Activated naive CD8-positive, alpha-beta T cell treated with anti-CD3 and anti-CD28 coated beads for 36 hours (primary cell): ENCODE results near the gene VAV1. TPM values are rescaled to one million over a fixed set of nuclear protein-coding genes. Genes with fewer than 3 reads are reported as not detected.
A peak's percentile ranks its signal among the peaks of the same experiment; 100 is the strongest.

ENCODE experiments used
- DNase-seq: peaks from one replicate; pipeline ENCODE4 v3.0.0; 2021
- H3K27ac Mint-ChIP-seq: one replicate; pipeline ENCODE4 v1.8.0; 2022; ENCODE audit warnings: mild to moderate bottlenecking, moderate library complexity, mixed read lengths
- H3K27me3 Mint-ChIP-seq: one replicate; pipeline ENCODE4 v1.8.0; 2022; ENCODE audit warnings: mild to moderate bottlenecking, mixed read lengths
- H3K36me3 Mint-ChIP-seq: one replicate; pipeline ENCODE4 v1.8.0; 2021; ENCODE audit warnings: mild to moderate bottlenecking, mixed read lengths
- H3K4me1 Mint-ChIP-seq: one replicate; pipeline ENCODE4 v1.8.0; 2021; ENCODE audit warnings: mixed read lengths
- H3K4me3 Mint-ChIP-seq: one replicate; pipeline ENCODE4 v1.8.0; 2022; ENCODE audit warnings: mild to moderate bottlenecking, moderate library complexity, mixed read lengths
- H3K9me3 Mint-ChIP-seq: one replicate; pipeline ENCODE4 v1.8.0; 2022; ENCODE audit warnings: mixed read lengths
- total RNA-seq, 2 experiments: library from RNA; stranded (reverse); gene quantifications; one replicate each; pipeline ENCODE4 v1.2.3, GENCODE V29; 2021

The VAV1 gene, protein sequence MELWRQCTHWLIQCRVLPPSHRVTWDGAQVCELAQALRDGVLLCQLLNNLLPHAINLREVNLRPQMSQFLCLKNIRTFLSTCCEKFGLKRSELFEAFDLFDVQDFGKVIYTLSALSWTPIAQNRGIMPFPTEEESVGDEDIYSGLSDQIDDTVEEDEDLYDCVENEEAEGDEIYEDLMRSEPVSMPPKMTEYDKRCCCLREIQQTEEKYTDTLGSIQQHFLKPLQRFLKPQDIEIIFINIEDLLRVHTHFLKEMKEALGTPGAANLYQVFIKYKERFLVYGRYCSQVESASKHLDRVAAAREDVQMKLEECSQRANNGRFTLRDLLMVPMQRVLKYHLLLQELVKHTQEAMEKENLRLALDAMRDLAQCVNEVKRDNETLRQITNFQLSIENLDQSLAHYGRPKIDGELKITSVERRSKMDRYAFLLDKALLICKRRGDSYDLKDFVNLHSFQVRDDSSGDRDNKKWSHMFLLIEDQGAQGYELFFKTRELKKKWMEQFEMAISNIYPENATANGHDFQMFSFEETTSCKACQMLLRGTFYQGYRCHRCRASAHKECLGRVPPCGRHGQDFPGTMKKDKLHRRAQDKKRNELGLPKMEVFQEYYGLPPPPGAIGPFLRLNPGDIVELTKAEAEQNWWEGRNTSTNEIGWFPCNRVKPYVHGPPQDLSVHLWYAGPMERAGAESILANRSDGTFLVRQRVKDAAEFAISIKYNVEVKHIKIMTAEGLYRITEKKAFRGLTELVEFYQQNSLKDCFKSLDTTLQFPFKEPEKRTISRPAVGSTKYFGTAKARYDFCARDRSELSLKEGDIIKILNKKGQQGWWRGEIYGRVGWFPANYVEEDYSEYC
- total RNA-seq: 10 to 100 TPM; 65.2 to 65.7 TPM

DNA sequence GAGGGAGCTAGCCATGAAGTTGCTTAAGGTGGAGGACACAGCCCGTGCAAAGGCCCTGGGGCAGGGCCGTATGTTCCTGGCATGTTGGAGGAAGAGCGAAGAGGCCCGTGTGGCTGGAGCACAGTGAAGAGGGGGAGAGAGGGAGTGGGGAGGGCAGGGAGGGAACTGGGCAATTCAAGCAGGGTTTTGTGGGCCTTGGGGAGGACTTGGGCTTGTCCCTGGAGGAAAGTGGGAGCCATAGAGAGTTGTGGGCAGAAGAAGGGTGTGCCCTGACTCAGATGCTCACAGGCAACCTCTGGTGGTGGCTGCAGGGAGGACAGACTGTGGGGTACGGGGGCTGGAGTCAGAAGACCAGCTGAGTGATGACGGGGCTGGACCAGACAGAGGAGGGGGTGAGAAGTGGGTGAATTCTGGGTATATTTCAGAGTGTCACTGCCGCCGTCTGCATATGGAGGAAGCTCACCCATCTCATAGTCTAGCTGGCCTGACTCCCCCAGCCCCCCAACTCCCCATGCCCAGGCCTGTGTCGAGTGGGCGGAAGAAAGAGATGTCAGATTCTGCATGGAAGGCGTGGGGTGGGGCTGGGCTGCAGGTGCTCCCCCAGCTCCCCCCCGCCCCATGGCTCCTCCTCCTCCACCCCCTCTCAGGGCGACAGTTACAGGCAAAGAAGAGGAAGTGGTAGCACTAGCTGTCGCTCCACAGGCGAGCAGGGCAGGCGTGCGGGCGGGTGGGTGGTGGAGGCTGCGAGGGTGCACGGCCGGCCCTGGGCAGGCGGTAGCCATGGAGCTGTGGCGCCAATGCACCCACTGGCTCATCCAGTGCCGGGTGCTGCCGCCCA, at the start of gene VAV1:
TSS of gene VAV1 (plus strand) at position 681 of the 838 bp plus-strand sequence. CDS start at position 781, 100 bp downstream.
- Mint-ChIP-seq H3K36me3 (peaks cover 32% of the 10 kb centered on the region), H3K4me1 (peaks cover 46% of the 10 kb centered on the region), H3K9me3 (peaks cover 14% of the 10 kb centered on the region), H3K4me3 (peak within 1 kb of the TSS; percentile 97), H3K27me3 (no peaks in the 10 kb centered on the region), H3K27ac (peak within 1 kb of the TSS; percentile 97)
- peak; percentile 81 for DNase-seq

DNA sequence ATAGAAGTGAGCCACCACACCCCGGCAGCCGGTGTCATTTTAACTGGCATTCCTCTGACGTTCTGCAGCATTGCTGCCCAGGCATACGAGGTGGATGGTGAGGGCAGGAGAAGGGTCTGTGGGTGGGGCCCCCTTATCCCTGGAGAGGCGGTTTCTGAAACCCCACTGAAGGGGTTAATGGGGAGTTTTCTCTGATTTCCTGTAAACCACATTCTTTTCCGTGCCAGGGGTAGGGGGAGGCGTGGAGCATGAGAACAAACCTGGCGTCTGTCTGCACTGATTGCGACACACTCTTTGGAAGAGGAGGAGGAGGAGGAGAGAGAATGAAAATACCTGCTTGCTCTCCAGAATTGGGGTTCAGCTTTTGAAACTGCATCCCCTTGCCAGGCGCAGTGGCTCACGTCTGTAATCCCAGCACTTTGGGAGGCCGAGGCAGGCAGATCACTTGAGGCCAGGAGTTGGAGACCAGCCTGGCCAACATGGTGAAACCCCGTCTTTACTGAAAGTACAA, 49.3 kb upstream of the VAV1 start:
- H3K27me3 Mint-ChIP-seq: peaks cover 3% of the 10 kb centered on the region
- no peak for DNase-seq
- no peak overlapping the region for H3K27ac Mint-ChIP-seq
- no peaks in the 10 kb centered on the region for H3K36me3 Mint-ChIP-seq
- H3K4me3 Mint-ChIP-seq: no peak overlapping the region
- H3K9me3 Mint-ChIP-seq: no peaks in the 10 kb centered on the region
- peaks cover 21% of the 10 kb centered on the region for H3K4me1 Mint-ChIP-seq

- no peaks in the 10 kb centered on the region for H3K9me3 Mint-ChIP-seq
- H3K27ac Mint-ChIP-seq: no peak overlapping the region
- H3K27me3 Mint-ChIP-seq: peaks cover 3% of the 10 kb centered on the region
- H3K4me1 Mint-ChIP-seq: peaks cover 21% of the 10 kb centered on the region
- DNase-seq: no peak
- no peak overlapping the region for H3K4me3 Mint-ChIP-seq
- no peaks in the 10 kb centered on the region for H3K36me3 Mint-ChIP-seq
Observed at GRCh38 chr19:6723738-6724137, 48.8 kb upstream of the VAV1 start.

DNA sequence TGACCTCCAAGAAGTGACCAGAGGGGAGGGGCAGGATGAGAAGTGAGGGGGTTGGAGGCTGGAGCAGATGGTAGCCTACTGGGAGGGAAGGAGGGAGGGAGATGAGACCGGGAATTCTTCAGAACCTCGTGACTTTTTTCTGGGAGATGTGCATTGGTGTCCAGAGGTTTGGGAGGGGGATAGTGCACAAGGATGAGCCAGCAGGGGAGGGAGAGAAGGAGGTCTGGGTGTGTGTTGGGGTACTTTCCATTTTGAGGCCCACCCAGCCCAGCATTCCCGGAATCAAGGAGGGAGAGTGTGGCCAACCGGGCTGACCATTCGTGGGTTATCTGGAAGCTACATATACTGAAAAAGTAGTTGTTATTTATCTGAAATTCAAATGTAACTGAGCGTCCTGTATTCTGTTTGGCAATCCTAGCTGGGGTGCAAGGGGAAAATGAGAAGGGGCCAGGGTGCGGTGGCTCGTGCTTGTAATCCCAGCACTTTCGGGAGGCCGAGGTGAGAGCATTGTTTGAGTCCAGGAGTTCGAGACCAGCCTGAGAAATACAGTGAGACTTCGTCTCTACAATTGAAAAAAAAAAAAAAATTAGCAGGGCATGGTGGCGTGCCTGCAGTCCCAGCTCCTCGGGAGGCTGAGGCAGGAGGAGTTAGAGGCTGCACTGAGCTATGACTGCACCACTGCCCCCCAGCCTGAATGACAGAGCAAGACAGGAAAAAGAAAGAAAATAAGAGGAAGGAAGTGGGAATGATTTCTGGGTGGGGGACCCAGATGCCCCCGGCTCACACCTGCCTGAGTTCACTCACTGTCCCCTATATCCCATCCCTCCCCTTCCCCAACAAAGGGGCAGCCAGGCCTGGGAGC, 47.6 kb upstream of the VAV1 start:
- Mint-ChIP-seq H3K27me3 (peaks cover 2% of the 10 kb centered on the region), H3K9me3 (no peaks in the 10 kb centered on the region), H3K4me1 (peaks cover 21% of the 10 kb centered on the region), H3K27ac (no peak overlapping the region), H3K36me3 (peaks cover 2% of the 10 kb centered on the region), H3K4me3 (no peak overlapping the region)
- DNase-seq: no peak

GRCh38 chr19:6725513-6726231, 46.8 kb upstream of the VAV1 start:
- Mint-ChIP-seq H3K36me3 (peaks cover 2% of the 10 kb centered on the region), H3K9me3 (no peaks in the 10 kb centered on the region), H3K27me3 (no peaks in the 10 kb centered on the region), H3K27ac (no peak overlapping the region), H3K4me3 (no peak overlapping the region), H3K4me1 (peaks cover 15% of the 10 kb centered on the region)
- DNase-seq: no peak

DNA sequence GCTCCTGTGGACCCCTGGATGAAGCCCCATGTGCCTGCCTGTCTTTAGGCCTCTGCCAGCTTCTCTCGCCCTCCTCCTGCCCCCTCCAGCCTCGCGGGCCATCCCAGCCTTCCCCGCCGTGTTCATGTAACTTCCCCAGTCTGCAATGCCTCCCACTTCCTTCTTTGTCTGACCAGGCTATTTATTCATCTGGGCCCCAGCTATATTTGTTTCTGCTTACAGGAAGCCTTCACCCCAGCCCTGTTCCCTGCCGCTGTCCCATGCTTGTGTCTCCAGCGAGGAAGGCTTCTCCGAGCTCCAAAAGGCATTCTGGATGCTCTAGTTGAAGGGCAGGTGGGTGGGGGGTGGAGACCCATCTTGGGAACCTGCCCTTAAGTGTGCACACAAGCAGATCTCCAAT, 44.2 kb upstream of the VAV1 start:
- H3K4me1 Mint-ChIP-seq: peaks cover 5% of the 10 kb centered on the region
- H3K27ac Mint-ChIP-seq: no peak overlapping the region
- no peaks in the 10 kb centered on the region for H3K9me3 Mint-ChIP-seq
- peaks cover 10% of the 10 kb centered on the region for H3K36me3 Mint-ChIP-seq
- H3K4me3 Mint-ChIP-seq: no peak overlapping the region
- H3K27me3 Mint-ChIP-seq: no peaks in the 10 kb centered on the region
- DNase-seq: no peak

DNA sequence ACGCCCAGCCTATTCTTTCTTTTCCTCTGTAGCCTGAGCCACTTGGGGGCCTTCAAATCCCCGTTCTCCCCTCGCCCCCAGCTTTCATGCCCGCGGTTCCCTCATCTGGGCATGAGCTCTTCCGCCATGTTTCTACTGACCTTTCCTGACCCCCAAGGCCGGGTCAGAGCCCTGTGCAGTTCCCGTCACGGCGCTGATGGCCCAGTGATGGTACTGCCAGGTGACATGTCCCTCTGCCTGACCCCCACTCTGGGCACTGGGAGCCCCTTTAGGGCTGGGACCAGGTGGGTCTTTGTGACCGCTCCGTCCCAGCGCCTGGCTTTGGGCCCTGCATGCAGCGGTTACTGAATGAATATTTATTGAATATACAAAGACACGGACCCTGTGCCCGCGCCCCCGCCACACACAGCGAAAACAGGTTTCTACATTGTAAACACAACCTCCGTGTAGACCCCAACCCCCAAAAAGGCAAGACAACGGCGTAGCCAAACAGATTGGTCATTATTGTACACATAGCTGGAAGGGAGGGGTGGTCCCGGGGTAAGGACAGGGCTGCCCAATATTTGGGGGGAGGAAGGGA, 42.8 kb upstream of the VAV1 start:
- H3K27ac Mint-ChIP-seq: no peak overlapping the region
- peaks cover 5% of the 10 kb centered on the region for H3K4me1 Mint-ChIP-seq
- DNase-seq: no peak
- no peaks in the 10 kb centered on the region for H3K27me3 Mint-ChIP-seq
- peaks cover 10% of the 10 kb centered on the region for H3K36me3 Mint-ChIP-seq
- no peak overlapping the region for H3K4me3 Mint-ChIP-seq
- no peaks in the 10 kb centered on the region for H3K9me3 Mint-ChIP-seq

GRCh38 chr19:6730153-6730804, 42.2 kb upstream of the VAV1 start:
- Mint-ChIP-seq H3K27me3 (no peaks in the 10 kb centered on the region), H3K27ac (no peak overlapping the region), H3K4me1 (peaks cover 2% of the 10 kb centered on the region), H3K36me3 (peaks cover 10% of the 10 kb centered on the region), H3K4me3 (no peak overlapping the region), H3K9me3 (no peaks in the 10 kb centered on the region)
- peak; percentile 56 for DNase-seq

DNA sequence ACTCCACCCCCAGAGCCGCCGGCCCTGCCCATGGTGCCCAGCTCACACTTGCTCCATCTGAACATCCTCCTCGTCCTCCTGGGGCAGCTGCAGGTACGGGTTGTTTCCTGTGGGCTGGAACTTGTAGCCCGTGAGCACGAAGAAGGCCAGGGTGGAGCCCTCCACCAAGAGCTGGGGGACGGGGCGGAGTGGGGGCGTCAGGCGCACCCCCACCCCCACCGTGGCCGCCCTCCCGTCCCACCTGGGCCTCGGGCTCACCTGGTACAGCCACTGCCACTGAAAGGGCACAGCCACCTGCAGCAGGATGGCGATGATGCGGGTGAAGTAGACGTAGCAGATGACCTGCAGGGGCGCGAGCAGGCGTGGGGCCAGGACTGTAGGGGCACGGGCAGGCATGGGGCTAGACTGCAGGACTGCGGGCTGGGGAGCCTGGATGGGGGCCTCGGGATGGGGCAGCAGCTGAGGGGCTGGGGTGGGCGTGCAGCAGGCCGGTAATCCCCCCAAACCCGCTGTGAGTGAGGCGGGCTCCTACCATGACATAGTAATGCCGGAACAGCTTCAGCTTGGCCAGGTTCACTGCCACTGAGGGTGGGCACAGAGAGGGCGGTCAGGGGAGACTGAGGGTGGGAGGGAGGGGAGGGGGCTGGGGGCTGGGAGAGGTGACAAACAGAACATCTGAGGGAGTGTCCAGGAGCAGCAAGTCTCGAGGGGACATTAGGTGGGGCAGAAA, 41.4 kb upstream of the VAV1 start:
- Mint-ChIP-seq H3K27ac (no peak overlapping the region), H3K4me3 (no peak overlapping the region), H3K4me1 (peaks cover 8% of the 10 kb centered on the region), H3K9me3 (no peaks in the 10 kb centered on the region), H3K27me3 (no peaks in the 10 kb centered on the region), H3K36me3 (peaks cover 12% of the 10 kb centered on the region)
- DNase-seq: no peak

GRCh38 chr19:6731822-6732221, 40.7 kb upstream of the VAV1 start:
- H3K4me3 Mint-ChIP-seq: no peak overlapping the region
- peaks cover 10% of the 10 kb centered on the region for H3K4me1 Mint-ChIP-seq
- H3K27me3 Mint-ChIP-seq: no peaks in the 10 kb centered on the region
- DNase-seq: no peak
- H3K36me3 Mint-ChIP-seq: peaks cover 15% of the 10 kb centered on the region
- H3K9me3 Mint-ChIP-seq: no peaks in the 10 kb centered on the region
- H3K27ac Mint-ChIP-seq: peak overlapping the region; percentile 34

GRCh38 chr19:6732803-6733337, 39.6 kb upstream of the VAV1 start:
- Mint-ChIP-seq H3K4me3 (no peak overlapping the region), H3K36me3 (peaks cover 15% of the 10 kb centered on the region), H3K4me1 (peaks cover 12% of the 10 kb centered on the region), H3K27ac (no peak overlapping the region), H3K9me3 (no peaks in the 10 kb centered on the region), H3K27me3 (no peaks in the 10 kb centered on the region)
- DNase-seq: no peak
